ENCODE data around the gene ACOX1.

ACOX1 gene

DNA sequence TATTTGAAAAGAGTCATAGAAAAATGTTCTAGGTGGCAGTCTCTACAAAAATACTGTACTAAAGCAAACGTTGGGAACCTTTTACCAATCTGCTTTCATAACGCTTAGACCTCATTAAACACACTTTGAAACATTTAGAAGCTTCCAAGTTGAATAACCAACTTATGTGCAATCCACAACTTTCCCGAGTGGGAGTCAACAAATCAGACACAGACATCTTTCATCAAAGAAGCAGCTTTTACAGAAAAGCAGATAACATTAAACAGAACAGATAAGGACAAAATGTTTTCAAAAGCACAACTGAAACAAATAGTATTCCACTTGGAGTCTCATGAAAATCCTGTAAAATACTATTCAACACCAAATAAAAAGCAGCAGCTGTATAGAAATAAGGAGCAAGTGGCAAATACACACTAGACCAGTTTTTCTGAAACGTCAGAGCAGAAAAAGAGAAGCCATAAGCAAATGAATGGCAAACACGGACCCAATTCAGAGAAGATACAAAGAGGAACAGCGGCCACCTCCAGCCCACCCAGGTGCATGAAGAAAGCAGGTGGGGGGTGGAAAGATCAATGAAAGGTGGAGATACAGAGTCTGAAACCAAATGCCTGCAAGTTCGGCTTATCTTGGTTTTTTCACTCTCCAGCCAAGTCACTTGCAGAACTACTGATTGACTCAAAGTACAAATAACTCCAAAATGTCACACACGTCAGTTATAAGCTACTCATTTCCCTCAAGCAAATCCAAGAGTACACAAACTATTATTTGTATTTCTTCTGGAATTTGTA, 19.7 kb downstream of the ACOX1 start:
- in situ Hi-C loops (cut with HindIII; ENCODE audit: low pct_ligation_motif_present, low sequenced_read_pairs): no loop called here
- no peak for DNase-seq
- no peak overlapping the region for H3K4me3 ChIP-seq (ENCODE audit: low read depth, low read length)

DNA sequence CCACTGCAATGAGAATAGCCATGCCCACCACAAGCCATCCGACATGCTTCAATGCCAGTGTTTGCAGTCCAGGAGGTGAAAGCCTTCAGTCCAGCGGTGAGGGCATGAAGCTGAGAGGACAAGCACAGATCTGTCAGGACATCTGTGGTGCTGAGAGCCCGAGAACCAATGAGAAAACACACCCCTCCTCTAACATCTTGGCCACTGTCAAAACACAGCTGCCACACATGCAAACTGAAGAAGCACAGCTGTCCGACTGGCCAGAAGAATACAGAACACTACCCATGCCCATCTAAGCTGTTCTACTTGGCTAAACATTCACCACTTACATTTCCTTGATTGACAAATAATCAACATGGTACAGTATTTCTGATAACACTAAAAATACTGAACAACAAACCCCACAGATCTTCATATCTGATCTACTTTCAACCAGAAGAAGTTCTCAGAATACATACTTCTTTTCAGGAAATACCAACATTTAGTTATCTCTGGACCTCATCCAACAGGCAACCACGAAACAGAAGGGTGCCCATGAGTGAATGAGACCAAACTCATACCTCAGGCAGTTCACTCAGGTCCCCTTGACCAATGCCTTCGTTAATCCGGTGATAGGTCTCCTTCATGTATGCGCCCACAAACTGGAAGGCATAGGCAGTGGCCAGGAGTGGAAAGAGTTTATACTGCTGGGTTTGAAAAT, 28.0 kb downstream of the ACOX1 start:
- in situ Hi-C loops (cut with HindIII; ENCODE audit: low pct_ligation_motif_present, low sequenced_read_pairs): no loop called here

More for the DNA sequence above, 19.7 kb downstream of the ACOX1 start:
- no peak overlapping the region for H3K27ac ChIP-seq
- H3K27me3 ChIP-seq (replicated peaks): no peaks in the 10 kb centered on the region
- peaks cover 17% of the 10 kb centered on the region for H3K36me3 ChIP-seq (replicated peaks)
- TF ChIP-seq, protein P1, sequence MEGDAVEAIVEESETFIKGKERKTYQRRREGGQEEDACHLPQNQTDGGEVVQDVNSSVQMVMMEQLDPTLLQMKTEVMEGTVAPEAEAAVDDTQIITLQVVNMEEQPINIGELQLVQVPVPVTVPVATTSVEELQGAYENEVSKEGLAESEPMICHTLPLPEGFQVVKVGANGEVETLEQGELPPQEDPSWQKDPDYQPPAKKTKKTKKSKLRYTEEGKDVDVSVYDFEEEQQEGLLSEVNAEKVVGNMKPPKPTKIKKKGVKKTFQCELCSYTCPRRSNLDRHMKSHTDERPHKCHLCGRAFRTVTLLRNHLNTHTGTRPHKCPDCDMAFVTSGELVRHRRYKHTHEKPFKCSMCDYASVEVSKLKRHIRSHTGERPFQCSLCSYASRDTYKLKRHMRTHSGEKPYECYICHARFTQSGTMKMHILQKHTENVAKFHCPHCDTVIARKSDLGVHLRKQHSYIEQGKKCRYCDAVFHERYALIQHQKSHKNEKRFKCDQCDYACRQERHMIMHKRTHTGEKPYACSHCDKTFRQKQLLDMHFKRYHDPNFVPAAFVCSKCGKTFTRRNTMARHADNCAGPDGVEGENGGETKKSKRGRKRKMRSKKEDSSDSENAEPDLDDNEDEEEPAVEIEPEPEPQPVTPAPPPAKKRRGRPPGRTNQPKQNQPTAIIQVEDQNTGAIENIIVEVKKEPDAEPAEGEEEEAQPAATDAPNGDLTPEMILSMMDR (IDR thresholded peaks at IDR 0.05; ENCODE audit: low read depth, low read length, missing control alignments): no peak

DNA sequence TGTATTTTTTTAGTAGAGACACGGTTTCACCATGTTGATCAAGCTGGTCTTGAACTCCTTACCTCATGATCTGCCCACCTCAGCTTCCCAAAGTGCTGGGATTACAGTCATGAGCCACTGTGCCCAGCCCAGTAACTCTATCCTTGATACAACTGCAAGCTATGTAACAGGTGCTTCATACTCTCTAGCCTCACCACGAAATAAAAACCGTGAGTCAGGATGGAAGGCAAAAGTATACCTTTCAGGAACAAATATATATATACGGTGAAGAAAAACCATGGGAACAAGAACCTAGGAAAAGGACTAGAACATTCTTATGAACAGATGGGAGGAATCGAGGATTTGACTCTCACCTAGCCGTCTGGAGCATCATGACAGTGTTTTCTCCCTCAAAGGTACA, 28.5 kb downstream of the ACOX1 start:
- TF ChIP-seq, protein P1 (IDR thresholded peaks at IDR 0.05; ENCODE audit: low read depth, low read length, missing control alignments): no peak
- H3K27ac ChIP-seq: no peak overlapping the region
- H3K27me3 ChIP-seq (replicated peaks): no peaks in the 10 kb centered on the region
- in situ Hi-C loops (cut with HindIII; ENCODE audit: low pct_ligation_motif_present, low sequenced_read_pairs): no loop called here
- no peak overlapping the region for H3K4me3 ChIP-seq (ENCODE audit: low read depth, low read length)
- no peak for DNase-seq
- H3K36me3 ChIP-seq (replicated peaks): peaks cover 68% of the 10 kb centered on the region

More for the DNA sequence above, 28.0 kb downstream of the ACOX1 start:
- Histone ChIP-seq H3K4me3 (ENCODE audit: low read depth, low read length) (no peak overlapping the region), H3K36me3 (replicated peaks) (peaks cover 70% of the 10 kb centered on the region), H3K27ac (no peak overlapping the region), H3K27me3 (replicated peaks) (no peaks in the 10 kb centered on the region)
- TF ChIP-seq, protein P1 (IDR thresholded peaks at IDR 0.05; ENCODE audit: low read depth, low read length, missing control alignments): no peak
- DNase-seq: no peak

DNA sequence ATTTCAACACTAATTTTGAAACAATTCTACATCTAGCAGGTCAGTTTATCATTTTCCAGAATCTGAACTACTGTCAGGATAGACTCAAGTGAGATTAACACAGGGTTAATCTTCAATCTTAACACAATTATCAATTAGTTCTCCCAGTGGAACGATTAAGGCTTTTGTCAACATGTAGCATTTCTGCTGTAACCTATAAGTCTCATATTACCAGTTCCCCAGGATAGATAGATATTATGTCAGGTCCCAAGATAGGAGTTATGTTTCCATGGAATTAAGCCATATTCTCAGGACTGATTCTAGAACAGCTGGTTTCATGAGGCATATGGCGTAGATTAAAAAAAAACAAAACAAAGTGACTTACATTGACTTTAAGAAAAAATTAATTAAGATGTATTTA, 33.8 kb downstream of the ACOX1 start:
- Histone ChIP-seq H3K27ac (no peak overlapping the region), H3K27me3 (replicated peaks) (no peaks in the 10 kb centered on the region), H3K4me3 (ENCODE audit: low read depth, low read length) (no peak overlapping the region), H3K36me3 (replicated peaks) (peaks cover 35% of the 10 kb centered on the region)
- in situ Hi-C loops (cut with HindIII; ENCODE audit: low pct_ligation_motif_present, low sequenced_read_pairs): no loop called here
- DNase-seq: no peak
- TF ChIP-seq, protein P1 (IDR thresholded peaks at IDR 0.05; ENCODE audit: low read depth, low read length, missing control alignments): no peak

DNA sequence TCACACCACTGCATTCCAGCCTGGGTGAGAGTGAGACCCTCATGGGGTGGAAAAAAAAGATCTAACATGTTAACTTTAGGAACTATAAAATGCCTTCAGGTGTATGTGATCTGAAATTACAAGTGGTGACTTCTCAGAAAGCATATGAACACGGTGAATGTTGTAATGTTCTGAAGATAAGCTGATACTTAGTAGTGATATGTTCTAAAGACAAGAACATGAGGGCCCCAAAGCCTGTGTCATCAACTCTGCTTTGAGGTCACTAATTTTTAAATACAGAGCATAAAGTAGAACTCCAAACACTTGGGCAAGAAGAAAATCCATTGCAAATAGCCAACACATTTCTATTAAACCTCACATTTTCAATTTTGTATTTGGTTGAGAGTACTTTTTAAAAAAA, 35.5 kb downstream of the ACOX1 start:
- peaks cover 21% of the 10 kb centered on the region for H3K36me3 ChIP-seq (replicated peaks)
- H3K27me3 ChIP-seq (replicated peaks): no peaks in the 10 kb centered on the region
- in situ Hi-C loops (cut with HindIII; ENCODE audit: low pct_ligation_motif_present, low sequenced_read_pairs): no loop called here
- no peak overlapping the region for H3K4me3 ChIP-seq (ENCODE audit: low read depth, low read length)
- DNase-seq: no peak
- no peak overlapping the region for H3K27ac ChIP-seq
- TF ChIP-seq, protein P1 (IDR thresholded peaks at IDR 0.05; ENCODE audit: low read depth, low read length, missing control alignments): no peak
